Stimulated activated CD4-positive, alpha-beta T cell treated with anti-CD3 and anti-CD28 coated beads, Interleukin-4, amount 100 ng/mL, for 48 hours (primary cell): ENCODE results near the gene EPHB1.
"Not testable (repeated sequence)": the region's sequence is repeated elsewhere in the genome, so short reads cannot be mapped to it uniquely, and the experiment has no call there.

Experiments
- DNase-seq, 2 donors: peaks; one replicate each; pipeline ENCODE4 v3.0.0-alpha.2; 2020; ENCODE audit warnings: low read depth in 2 of 2

The EPHB1 gene

DNA sequence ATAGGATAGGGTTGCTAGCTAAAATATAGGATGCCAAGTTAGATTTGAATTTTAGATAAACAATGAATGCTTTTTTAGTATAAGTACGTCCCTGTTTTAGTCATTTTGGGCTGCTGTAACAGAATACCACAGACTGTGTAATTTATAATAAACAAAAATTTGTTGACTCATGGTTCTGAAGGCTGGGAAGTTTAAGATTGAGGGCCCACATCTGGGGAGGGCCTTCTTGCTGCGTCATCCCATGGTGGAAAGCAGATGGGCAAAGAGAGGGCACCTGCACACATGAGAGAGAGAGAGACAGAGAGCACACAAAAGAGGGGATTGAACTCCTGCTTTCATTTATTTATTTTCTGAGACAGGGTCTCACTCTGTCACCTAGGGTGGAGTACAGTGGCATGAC is 246.5 kb downstream of the EPHB1 start:
- no peak for DNase-seq

DNA sequence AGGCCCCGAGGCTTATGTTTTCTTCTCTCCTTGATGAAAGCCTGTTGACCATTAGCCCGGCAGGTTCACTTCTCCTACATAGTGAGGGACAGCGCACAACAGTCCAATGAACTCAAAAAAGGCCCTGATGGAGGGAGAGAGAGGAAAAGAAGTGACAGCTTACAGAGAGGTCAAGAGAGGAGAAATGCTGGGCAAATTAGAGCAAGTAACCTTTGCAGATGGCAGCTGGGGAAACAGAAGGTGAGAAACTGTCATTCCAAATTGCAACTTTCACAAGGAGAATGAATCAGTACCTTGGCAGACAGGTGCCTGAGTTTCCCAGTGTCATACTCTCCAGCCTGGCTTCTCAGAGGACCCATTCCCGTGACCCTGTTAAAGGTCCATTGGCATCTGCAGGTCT is 252.0 kb downstream of the EPHB1 start:
- DNase-seq, result no peak

DNA sequence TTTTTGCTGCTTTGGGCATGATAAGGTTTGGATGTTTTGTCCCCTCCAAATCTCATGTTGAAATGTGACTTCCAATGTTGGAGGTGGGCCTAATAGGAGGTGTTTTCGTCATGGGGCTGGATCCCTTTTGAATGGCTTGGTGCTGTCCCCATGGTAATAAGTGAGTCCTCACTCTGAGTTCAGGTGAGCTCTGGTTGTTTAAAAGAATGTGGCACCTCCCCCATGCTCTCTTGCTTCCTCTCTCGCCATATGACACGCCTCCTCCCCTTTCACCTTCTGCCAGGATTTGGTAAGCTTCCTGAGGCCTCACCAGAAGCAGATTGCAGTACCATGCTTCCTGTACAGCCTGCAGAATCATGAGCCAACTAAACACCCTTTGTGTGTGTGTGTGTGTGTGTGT is 255.5 kb downstream of the EPHB1 start:
- DNase-seq, result no peak

DNA sequence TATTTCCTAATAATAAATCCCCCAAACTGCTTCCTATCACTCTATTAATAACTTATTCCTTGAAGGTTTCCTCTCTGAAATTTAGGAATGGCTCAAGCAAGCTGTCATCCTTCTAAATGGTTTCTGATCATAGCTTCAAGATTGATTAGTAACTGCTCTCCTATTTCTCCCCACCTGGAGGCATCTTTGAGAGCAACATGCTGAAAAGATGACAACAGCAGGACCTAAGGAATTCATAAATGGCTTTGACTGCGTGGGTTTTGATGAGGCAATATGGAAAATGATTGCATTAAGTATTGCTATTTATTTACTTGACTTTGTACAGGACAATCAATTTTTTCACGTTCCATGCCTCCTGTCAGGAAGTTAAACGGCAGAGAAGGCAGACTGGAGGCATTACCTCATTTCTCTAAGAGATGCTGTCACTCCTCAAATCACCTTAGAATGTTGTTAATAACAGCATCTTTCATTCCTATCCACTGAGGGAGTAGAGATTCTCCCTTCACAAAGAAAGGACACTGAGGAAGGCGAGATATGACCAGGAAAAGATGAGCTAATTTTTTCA is 256.4 kb downstream of the EPHB1 start:
- DNase-seq, result no peak

DNA sequence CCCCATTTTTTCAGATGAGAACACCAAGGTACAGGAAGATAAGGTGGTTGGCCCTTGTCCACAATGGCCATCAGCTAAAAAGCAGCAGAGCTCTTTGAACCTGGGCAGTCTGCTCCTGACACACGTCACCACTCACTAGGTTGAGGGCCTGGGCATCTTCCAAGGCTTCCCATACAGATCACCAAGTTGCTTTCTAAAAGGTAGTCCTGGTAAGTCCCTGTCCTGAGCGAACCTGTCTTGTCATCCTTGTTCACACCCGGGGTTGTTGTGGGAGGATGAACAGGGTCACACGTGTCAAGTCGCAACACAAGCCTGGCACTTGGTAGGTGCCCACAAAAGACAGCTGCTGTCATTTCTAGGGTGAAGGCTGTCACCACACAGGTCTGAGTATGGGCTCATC is 260.4 kb downstream of the EPHB1 start:
- DNase-seq, result no peak

DNA sequence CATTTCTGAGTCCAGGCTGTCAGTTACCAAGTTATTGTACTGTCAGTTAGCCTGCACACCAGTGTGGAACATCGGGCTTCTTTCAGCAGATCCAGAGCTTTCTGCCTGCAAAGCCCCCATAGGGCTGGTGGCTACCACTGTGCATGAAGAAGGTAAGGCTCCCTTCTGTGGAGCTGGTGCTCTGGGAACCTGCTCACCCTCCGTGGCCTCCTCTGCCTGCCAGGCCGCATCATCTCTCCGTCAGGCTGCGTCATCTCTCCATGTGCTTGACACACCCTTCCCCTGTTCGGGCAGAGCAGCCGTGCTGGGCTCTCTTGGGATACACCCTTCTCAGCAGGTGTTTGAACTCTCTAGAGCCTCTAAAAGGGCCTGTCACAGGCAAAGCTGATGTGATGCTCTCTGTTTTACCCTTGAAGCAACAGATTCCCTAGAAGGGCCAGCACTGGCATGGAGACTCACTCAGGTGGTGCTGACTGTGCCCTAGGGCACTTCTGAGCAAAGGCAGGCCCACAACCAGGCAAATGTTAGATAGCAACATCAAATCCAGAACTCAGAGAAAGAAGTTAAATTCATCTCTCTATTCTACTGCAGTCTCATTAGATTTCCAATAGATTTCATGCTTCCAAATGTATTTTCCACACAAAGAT is 261.1 kb downstream of the EPHB1 start:
- no peak for DNase-seq

DNA sequence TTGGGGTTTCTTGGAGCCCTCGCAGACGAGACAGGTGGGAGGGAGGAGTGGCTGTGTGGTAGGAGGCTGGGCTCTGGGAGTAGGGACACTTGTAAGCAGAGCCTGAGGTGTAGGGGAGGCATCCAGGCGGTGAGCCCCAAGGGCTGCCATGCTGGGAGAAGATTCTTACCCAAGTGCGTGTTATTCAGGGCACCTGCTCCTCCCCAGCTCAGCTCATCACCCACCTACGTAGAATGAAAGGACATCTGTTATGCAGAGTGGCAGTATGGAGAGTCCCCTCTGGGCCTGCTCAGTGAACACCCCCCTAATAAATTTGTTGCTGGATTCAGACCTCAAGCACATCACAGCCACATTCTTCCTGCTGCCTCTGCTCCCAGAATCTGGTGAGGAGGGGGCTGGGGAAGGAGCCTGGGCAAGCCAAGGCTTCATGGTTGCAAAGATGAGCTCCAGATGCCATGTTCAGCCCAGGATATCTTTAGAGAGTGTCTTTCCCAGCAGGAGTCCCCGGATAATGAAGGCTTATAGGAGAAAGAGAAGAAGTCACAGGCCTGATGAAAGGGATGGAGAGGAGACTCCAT is 261.8 kb downstream of the EPHB1 start:
- DNase-seq, result no peak

DNA sequence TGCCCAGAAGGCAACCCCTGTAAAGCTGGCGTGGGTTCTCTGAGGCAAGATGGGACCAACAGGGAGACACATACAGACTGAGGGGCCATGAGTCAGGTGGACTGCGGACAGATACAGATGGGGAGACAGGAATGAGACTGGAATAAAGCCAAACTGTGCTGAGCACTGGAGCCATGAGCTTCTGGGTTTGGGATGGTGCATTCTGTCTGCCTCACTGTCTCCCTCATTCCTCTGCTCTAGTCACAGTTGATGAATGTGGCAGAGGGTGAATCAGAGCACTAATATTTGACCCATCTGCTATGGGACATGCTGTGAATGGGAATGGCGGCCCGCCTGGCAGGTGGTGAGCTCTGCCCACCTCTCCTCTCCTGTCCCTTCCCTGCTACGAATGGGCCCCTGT is 262.9 kb downstream of the EPHB1 start:
- no peak for DNase-seq

DNA sequence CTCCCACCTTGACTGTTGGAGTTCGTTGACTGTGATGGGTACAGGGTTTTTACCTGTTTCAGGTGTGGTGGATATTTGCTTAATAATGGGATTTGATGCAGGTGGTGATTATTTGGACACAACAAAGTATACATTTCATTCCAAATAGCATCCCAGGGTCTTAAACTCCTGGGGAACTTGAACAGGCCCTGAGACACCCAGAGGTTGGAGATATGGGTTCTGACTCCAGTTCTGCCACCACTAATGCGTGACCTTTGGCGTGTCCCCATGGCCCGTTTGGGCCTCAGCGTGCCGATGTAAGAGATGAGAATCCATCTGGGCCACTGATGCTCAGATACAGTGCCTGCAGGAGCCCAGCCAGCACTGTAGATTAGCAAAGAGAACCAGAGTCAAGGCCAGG is 264.5 kb downstream of the EPHB1 start:
- no peak for DNase-seq

DNA sequence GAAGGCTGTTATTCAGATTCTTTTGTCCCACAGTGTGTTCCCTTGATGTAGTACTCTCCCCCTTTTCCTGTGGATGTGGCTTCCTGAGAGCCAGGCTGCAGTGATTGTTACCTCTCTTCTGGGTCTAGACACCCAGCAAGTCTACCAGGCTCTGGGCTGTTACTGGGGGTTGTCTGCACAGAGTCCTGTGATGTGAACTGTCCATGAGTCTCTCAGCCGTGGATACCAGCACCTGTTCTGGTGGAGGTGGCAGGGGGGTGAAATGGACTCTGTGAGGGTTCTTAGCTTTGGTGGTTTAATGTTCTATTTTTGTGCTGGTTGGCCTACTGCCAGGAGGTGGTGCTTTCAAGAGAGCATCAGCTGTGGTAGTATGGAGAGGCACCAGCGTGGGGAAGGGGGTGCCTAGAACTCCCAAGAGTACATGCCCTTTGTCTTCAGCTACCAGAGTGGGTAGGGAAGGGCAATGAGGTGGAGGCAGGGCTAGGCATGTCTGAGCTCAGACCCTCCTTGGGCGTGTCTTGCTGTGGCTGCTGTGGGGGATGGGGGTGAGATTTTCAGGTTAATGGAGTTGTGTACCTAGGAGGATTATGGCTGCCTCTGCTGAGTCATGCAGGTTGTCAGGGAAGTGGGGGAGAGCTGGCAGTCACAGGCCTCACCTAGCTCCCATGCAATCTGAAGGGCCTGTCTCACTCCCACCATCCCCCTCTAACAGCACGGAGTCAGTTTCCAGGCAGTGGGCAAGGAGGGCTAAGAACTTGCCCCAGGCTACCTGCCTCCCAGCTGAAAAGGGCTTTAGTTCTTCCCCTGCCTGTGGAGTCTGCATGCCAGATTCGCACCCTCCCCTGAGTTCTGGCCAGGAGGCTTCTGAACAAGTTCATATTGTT is 272.0 kb downstream of the EPHB1 start:
- DNase-seq, result not testable (repeated sequence)

DNA sequence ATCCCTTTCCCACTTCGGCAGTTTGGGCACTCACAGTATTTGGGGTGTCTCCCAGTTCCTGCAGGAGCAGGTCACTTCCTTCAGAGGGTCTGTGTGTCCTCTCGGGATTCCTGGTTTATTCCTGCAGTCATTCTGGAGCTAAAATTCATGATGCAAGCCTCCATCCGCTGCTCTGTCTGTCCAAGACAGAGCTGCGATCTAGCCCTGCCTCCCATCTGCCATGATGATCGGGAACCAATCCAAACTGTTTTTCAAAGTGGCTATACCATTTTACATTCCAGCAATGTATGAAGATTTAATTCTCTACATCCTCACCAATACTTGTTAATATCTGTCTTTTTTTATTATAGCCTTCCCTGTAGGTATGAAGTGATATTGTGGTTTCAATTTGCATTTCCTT is 273.0 kb downstream of the EPHB1 start:
- DNase-seq, result no peak

DNA sequence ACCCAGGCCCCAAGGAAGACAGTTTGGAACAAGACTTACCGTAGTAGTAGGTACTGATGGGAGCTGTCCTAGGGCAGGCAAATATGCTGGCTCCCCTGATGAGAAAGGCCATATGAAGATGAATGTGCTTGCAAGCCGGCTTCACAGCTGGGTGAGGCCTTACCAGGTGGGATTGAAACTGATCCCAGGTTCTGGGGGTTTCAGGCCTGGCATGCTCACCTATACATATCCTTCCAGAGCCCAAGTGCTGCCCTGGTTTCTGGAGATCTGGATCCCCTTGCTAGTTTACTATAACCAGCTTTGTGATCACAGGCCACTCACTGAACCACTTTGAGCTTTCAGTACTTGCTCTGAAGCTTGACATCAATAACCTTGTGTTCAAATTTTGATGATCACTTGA is 274.3 kb downstream of the EPHB1 start:
- DNase-seq, result no peak

DNA sequence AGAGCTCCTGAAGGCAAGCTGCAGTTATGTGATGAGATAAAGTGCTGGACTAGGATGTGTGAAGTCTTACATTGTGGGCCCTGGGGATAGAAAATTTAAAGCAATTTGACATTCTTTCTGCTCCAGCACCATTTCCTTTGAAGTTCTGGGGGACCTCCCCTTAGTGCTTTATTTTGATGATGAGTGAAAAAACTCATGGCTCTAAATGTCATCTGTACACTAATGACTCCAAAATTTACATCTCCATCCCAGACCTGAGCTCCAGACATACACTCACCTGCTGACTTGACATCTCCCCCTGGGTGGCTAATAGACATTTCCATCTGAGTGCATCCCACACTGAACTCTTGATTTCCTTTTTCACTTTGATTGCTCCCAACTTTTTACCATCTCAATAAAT is 276.4 kb downstream of the EPHB1 start:
- no peak for DNase-seq

DNA sequence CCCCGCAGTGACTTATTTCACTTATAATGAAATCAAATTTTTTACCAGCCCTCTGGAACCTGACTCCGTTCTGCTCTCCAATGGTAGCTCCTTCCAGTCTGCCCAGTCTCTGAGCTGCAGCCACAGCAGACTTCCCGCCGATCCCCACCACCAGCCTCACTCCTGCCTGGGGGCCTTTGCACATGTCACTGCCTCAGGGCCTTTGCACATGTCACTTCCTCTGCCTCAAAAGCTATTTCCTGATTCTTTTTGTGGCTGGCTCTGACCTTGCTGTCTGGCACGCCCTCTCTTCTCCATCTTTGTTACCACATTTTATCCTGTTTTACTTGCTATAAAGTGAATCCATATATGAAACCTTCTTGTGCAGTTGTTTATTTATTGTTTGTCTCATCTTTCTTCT is 277.4 kb downstream of the EPHB1 start:
- DNase-seq, result no peak

DNA sequence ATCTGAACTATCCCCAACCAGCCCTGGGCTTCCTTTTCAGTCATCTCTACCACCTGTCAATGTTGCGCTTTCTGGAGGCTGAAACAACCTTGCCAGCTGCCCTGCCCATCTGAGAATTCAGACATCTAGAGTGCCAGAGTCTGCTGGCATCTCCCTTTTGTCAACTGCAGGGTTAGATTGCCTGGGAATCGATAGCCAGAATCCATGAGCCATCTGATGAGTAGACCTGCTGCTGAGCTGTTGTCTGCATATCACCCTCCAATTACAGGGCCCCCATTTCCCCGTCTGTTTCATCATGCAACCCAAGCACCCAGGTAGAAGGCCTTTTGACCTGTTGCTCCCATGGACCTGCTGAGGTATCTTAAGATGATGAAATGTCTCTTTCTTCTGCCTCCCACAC is 280.1 kb downstream of the EPHB1 start:
- DNase-seq, result no peak

DNA sequence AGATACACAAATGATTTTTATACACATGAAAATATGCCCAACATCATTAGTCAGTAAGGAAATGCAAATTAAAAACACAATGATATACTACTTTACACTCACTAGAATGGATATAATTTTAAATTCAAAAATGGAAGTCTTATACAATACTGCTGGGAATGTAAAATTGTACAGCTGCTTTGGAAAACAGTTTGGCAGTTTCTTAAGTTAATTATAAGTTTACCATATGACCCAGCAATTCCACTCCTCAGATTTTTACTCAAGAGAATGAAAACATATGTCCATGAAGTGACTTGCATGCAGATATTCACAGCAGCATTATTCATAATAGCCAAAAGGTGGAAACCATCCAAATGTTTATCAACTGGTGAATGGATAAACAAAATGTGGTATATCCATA is 281.3 kb downstream of the EPHB1 start:
- no peak for DNase-seq

DNA sequence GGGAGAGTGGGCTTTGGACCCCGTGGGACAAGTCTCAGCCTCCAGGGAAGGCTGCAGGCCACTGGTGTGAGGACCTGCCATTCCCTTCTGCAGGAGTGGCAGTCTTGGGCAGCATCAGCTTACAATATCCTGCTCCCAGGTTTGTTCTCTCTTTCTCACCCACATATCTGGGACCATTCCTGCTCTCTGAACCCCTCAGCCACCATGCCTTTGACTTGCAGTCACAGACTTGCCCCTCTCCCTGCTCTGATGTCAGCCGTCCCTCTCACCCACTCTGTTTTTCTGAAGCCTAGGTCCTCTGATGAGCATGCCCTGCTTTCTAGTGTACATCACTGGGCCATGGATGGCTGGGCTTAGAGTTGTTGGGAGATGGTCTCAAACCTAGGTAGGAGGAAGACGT is 282.1 kb downstream of the EPHB1 start:
- DNase-seq, result no peak

DNA sequence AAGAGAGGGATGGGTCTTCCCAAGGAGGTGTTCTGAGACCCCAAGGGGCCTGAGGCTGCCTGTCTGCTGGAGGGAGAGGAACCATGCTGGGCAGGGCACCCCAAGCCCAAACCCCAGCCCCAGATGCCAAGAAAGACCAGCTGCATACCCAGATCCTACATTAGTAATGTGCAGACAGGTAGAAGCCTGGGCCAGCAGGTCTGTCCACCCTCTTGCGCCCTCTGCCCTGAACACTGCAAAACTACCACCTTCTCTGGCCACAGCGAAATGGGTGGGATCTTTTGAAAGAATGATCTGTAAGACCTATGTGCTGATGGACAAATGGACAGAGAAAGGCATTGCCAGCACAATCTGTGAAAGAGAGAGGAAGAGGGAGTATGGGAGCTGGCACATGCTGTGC is 283.2 kb downstream of the EPHB1 start:
- no peak for DNase-seq

DNA sequence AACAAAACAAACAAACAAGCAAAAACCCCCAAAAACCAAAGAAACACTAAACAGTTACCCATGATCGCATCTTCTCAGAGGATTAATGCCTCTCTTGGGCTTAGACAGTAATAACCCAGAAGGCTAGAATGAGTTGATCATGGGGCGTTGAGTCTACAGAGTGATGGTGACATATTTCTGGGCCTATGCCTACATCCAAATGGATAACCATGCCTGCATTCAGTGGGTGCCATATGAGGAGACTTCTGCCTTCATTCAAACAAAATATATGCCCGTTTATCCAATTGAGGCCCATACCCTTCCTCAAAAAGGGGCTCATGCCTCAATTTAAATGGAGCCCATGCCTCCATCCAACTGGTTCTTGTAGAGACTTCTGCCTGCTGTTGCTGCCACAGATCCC is 284.0 kb downstream of the EPHB1 start:
- no peak for DNase-seq

DNA sequence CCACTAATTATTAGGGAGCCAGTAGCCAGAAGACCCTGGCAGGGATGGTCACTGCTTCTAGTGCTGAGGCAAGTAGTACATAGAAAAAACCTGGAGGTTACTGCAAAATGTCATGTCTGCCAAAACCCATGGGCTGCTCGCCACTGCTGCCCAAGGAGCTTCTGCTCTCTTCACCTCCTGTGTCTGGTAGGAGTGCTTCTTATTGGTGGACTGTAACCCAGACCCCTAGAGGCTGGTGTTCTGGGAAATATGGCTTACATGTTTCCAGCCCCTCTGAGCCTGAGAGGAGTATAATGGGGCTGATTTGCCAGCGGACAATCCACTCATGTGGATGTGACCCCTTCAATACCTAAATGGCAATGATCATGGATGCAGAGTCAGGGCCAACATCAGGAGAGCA is 286.4 kb downstream of the EPHB1 start:
- no peak for DNase-seq

DNA sequence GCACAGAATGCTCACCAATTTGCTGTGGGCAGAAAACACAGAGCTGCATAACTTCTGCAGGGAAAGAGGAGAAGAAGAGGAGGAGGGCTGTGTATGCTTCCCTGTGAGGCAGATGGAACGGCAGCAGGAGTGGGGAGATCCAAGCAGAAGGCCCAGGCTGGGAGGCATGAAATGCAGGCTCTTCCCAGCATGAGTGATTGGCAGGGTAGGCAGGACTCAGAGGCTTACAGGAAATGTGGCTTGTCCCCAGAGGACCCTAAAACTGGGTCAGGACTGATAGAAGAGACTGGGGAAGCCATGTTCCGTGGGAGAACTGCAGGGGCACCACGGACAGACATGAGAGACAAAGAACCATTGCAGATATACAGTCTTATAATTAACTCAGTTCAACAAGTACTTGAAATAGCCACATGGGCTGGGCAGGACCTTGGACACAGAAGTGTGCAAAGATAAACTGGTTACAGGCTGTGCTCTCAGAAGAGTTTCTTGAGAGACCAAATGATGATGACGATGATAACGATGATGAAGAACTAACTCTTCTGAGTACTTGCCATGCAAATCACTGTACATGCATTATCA is 286.9 kb downstream of the EPHB1 start:
- DNase-seq, result no peak

DNA sequence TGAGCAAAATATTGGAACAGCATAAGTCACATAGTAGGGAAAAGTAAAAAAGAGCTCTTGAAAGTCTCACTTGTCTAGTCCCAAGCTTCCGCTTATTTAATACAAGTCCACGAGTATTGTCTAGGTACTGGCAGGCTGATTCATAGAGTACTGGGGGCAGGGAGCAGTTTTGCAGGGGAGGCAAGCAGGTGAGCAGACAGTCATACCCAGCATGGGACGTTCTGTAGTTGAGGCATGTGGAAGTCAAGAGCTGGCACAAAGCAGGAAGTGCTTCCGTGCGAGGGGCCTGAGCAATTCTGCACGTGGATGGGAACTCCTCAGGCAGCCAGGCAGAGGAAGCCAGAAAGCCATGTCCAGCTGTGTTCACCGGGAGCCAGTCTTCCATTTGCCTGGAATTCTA is 287.6 kb downstream of the EPHB1 start:
- DNase-seq, result no peak

DNA sequence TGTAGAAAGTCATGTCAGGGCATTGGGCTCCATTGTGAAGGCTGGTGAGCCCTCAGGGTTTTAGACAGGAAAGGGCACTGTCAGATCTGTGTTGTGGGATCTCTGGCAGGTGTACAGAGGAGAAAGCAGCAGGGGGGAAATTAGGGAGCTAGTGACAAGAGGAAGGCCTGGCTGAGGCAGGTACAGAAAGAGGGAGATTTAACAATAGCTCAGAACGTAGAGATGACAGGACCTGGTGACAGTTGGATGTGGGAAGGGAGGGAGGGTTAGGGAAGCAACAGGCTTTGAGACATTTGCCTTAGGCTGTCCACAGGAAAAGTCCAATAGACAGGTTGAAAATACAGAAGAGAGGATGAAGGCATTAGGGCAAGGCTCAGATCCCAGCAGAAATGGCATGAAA is 288.1 kb downstream of the EPHB1 start:
- no peak for DNase-seq
